H9 (cell line): ENCODE data around the gene AQP3. TPM values are rescaled to one million over a fixed set of nuclear protein-coding genes. Genes with fewer than 3 reads are reported as not detected.

ENCODE experiments used
- DNase-seq: peaks from one replicate; pipeline ENCODE4 v3.0.0-alpha.2; 2017
- H2AFZ ChIP-seq: one replicate; pipeline ENCODE4 v1.6.1; 2013; ENCODE audit warnings: mild to moderate bottlenecking, low read length, control low read depth, moderate library complexity
- H2AK5ac ChIP-seq: 2 replicates; pipeline ENCODE4 v1.6.1; 2013; ENCODE audit warnings: low read length, control low read depth, mixed read lengths; ENCODE audit not compliant: insufficient read length
- H2BK120ac ChIP-seq: one replicate; pipeline ENCODE4 v1.6.1; 2013; ENCODE audit warnings: low read depth, mild to moderate bottlenecking, low read length, control low read depth, inconsistent platforms; ENCODE audit not compliant: poor library complexity, severe bottlenecking
- H2BK12ac ChIP-seq: 2 replicates; pipeline ENCODE4 v1.6.1; 2013; ENCODE audit warnings: low read length, control low read depth, mixed read lengths, low read depth; ENCODE audit not compliant: insufficient read length
- H2BK15ac ChIP-seq: 2 replicates; pipeline ENCODE4 v1.6.1; 2013; ENCODE audit warnings: low read depth, low read length, control low read depth
- H2BK20ac ChIP-seq: one replicate; pipeline ENCODE4 v1.6.1; 2013; ENCODE audit warnings: low read depth, mild to moderate bottlenecking, low read length, control low read depth, inconsistent platforms; ENCODE audit not compliant: poor library complexity, severe bottlenecking
- H2BK5ac ChIP-seq: 2 replicates; pipeline ENCODE4 v1.6.1; 2013; ENCODE audit warnings: low read length, control low read depth, mixed read lengths; ENCODE audit not compliant: insufficient read length
- H3K14ac ChIP-seq: 2 replicates; pipeline ENCODE4 v1.6.1; 2013; ENCODE audit warnings: low read length, control low read depth; ENCODE audit not compliant: insufficient read depth
- H3K18ac ChIP-seq: 2 replicates; pipeline ENCODE4 v1.6.1; 2013; ENCODE audit warnings: low read depth, mild to moderate bottlenecking, mixed read lengths, low read length, control low read depth; ENCODE audit not compliant: insufficient read length
- H3K23ac ChIP-seq: 2 replicates; pipeline ENCODE4 v1.6.1; 2013; ENCODE audit warnings: low read length, control low read depth, mixed read lengths, low read depth; ENCODE audit not compliant: insufficient read length
- H3K23me2 ChIP-seq: 2 replicates; pipeline ENCODE4 v1.6.1; 2013; ENCODE audit warnings: low read depth, mild to moderate bottlenecking, mixed read lengths, low read length, control low read depth; ENCODE audit not compliant: insufficient read length, poor library complexity, severe bottlenecking
- H3K27ac ChIP-seq: 2 replicates; pipeline ENCODE4 v1.5.1; 2013; ENCODE audit warnings: low read length, control low read depth, mixed read lengths, low read depth; ENCODE audit not compliant: insufficient read length
- H3K27me3 ChIP-seq: 2 replicates; pipeline ENCODE4 v1.6.1; 2013; ENCODE audit warnings: low read length, control low read depth, inconsistent platforms; ENCODE audit not compliant: insufficient read depth
- H3K4ac ChIP-seq: 2 replicates; pipeline ENCODE4 v1.6.1; 2013; ENCODE audit warnings: low read depth, mild to moderate bottlenecking, control low read depth, inconsistent platforms, low read length, moderate library complexity
- H3K4me1 ChIP-seq: 2 replicates; pipeline ENCODE4 v1.6.1; 2013; ENCODE audit warnings: low read length, control low read depth, inconsistent platforms; ENCODE audit not compliant: insufficient read depth
- H3K4me2 ChIP-seq: 2 replicates; pipeline ENCODE4 v1.6.1; 2013; ENCODE audit warnings: low read length, control low read depth, mixed read lengths; ENCODE audit not compliant: insufficient read length, insufficient read depth
- H3K56ac ChIP-seq: 2 replicates; pipeline ENCODE4 v1.6.1; 2013; ENCODE audit warnings: low read depth, mild to moderate bottlenecking, mixed read lengths, low read length, control low read depth; ENCODE audit not compliant: insufficient read length
- H3K79me1 ChIP-seq: 2 replicates; pipeline ENCODE4 v1.6.1; 2013; ENCODE audit warnings: low read depth, mild to moderate bottlenecking, moderate library complexity, low read length, control low read depth, inconsistent platforms; ENCODE audit not compliant: insufficient read depth, poor library complexity, severe bottlenecking
- H3K79me2 ChIP-seq: 2 replicates; pipeline ENCODE4 v1.6.1; 2013; ENCODE audit warnings: low read length, control low read depth, inconsistent platforms; ENCODE audit not compliant: insufficient read depth
- H3K9ac ChIP-seq: 2 replicates; pipeline ENCODE4 v1.6.1; 2013; ENCODE audit warnings: low read length, control low read depth, mixed read lengths; ENCODE audit not compliant: insufficient read length; ENCODE audit errors: extremely low read depth
- H3K9me3 ChIP-seq: one replicate; pipeline ENCODE4 v1.6.1; 2013; ENCODE audit warnings: low read depth, low read length, inconsistent platforms; ENCODE audit not compliant: control insufficient read depth
- H3T11ph ChIP-seq: one replicate; pipeline ENCODE4 v1.6.1; 2013; ENCODE audit warnings: mild to moderate bottlenecking, low read length, control low read depth, inconsistent platforms
- H4K20me1 ChIP-seq: one replicate; pipeline ENCODE4 v1.6.1; 2013; ENCODE audit not compliant: control insufficient read depth, insufficient read length, insufficient read depth
- H4K5ac ChIP-seq: 2 replicates; pipeline ENCODE4 v1.6.1; 2013; ENCODE audit warnings: low read depth, mild to moderate bottlenecking, mixed read lengths, low read length, control low read depth; ENCODE audit not compliant: insufficient read length
- H4K8ac ChIP-seq: replicated peaks from 2 replicates; pipeline ENCODE4 v1.6.1; 2013; ENCODE audit warnings: low read length, control low read depth, mixed read lengths, low read depth; ENCODE audit not compliant: insufficient read length
- H4K91ac ChIP-seq: 2 replicates; pipeline ENCODE4 v1.6.1; 2013; ENCODE audit warnings: low read depth, mild to moderate bottlenecking, moderate library complexity, mixed read lengths, low read length, control low read depth; ENCODE audit not compliant: insufficient read length
- H3K27ac Mint-ChIP-seq, 3 experiments: 2 replicates in 2 of 3; 3 replicates in 1 of 3; pipeline ENCODE4 v1.8.0; 2020 to 2021; ENCODE audit warnings: mixed read lengths in 3 of 3, mild to moderate bottlenecking in 1 of 3, moderate library complexity in 1 of 3
- H3K27me3 Mint-ChIP-seq: 2 replicates; pipeline ENCODE4 v1.8.0; 2021; ENCODE audit warnings: low read depth, mild to moderate bottlenecking, moderate library complexity, mixed read lengths
- H3K36me3 Mint-ChIP-seq, 3 experiments: 2 replicates in 2 of 3; 3 replicates in 1 of 3; pipeline ENCODE4 v1.8.0; 2020 to 2021; ENCODE audit warnings: low read depth in 3 of 3, mixed read lengths in 3 of 3; ENCODE audit not compliant: insufficient read depth in 1 of 3
- H3K4me1 Mint-ChIP-seq, 2 experiments: 2 replicates each; pipeline ENCODE4 v1.8.0; 2020; ENCODE audit warnings: mixed read lengths in 2 of 2
- H3K4me3 Mint-ChIP-seq, 2 experiments: 2 replicates in 1 of 2; 3 replicates in 1 of 2; pipeline ENCODE4 v1.8.0; 2020 to 2021; ENCODE audit warnings: mild to moderate bottlenecking in 2 of 2, mixed read lengths in 2 of 2, moderate library complexity in 1 of 2
- H3K9me3 Mint-ChIP-seq, 2 experiments: 2 replicates in 1 of 2; 3 replicates in 1 of 2; pipeline ENCODE4 v1.8.0; 2020; ENCODE audit warnings: mild to moderate bottlenecking in 2 of 2, mixed read lengths in 2 of 2, moderate library complexity in 1 of 2
- CTCF ChIP-seq: fragments of 200-600 bp; sonication (generic); conservative IDR thresholded peaks from 3 replicates; pipeline ENCODE4 v1.8.0; 2021; ENCODE audit warnings: antibody characterized with exemption, mild to moderate bottlenecking
- WGBS: extraction: QIAGEN DNeasy Blood & Tissue Kit; methylation state at CpG from one replicate; pipeline ENCODE4 v1.1.7; 2013; ENCODE audit warnings: missing lambda C conversion rate, low lambda C conversion rate, mixed read lengths; ENCODE audit not compliant: insufficient read length; ENCODE audit errors: extremely low coverage; 5-methylcytosine and 5-hydroxymethylcytosine counted together
- total RNA-seq: library from RNA; stranded (reverse); gene quantifications from 2 replicates; pipeline ENCODE4 v1.2.1, GENCODE V29; 2021

AQP3 gene
- total RNA-seq, 1 experiment from 2014 or later, result 1.6 TPM

- Histone ChIP-seq H4K5ac (no peak overlapping the region), H3K14ac (no peak overlapping the region), H3K56ac (no peak overlapping the region), H3K18ac (no peak overlapping the region), H2BK120ac (no peak overlapping the region), H3K27ac (no peak overlapping the region), H2AK5ac (no peak overlapping the region), H4K8ac (no peak overlapping the region), H3K9me3 (no peaks in the 10 kb centered on the region), H2BK12ac (no peak overlapping the region), H2BK15ac (no peak overlapping the region), H2BK5ac (no peak overlapping the region), H3K4ac (no peak overlapping the region), H2BK20ac (no peak overlapping the region), H3K23ac (no peak overlapping the region), H4K20me1 (no peaks in the 10 kb centered on the region), H3T11ph (no peak overlapping the region), H3K4me1 (no peaks in the 10 kb centered on the region), H3K23me2 (no peaks in the 10 kb centered on the region), H3K4me2 (no peak overlapping the region), H3K9ac (no peak overlapping the region), H3K79me1 (no peaks in the 10 kb centered on the region), H4K91ac (no peak overlapping the region), H2AFZ (no peak overlapping the region), H3K27me3 (no peaks in the 10 kb centered on the region), H3K79me2 (no peaks in the 10 kb centered on the region)
- no peak for DNase-seq
- Mint-ChIP-seq H3K9me3 (no peaks in the 10 kb centered on the region), H3K4me1 (peaks cover 3 to 4% of the 10 kb centered on the region in 2 experiments; a peak in 2 of 4 replicates), H3K27ac (no peak overlapping the region), H3K27me3 (peaks cover 6% of the 10 kb centered on the region), H3K4me3 (no peak overlapping the region), H3K36me3 (no peaks in the 10 kb centered on the region)
- WGBS, result no CpG with 5 or more reads among the region's 3 CpGs
- no peak for TF ChIP-seq CTCF
Measured at GRCh38 chr9:33407061-33407460, 40.3 kb downstream of the AQP3 start.
